A549 (cell line): ENCODE data around the gene PPP2R3A. TPM values are rescaled to one million over a fixed set of nuclear protein-coding genes. Genes with fewer than 3 reads are reported as not detected.

Experiments
- ATAC-seq, 2 experiments: fragments of 200-7000 bp in 1 of 2; fragments of >200 bp in 1 of 2; cut with Nextera tagmentation in 1 of 2; cut with Tn5 transposase in 1 of 2; 3 replicates each; pipeline versions ENCODE4 v1.8.0 to v1.9.1; 2018 to 2020; ENCODE audit warnings: mild to moderate bottlenecking in 1 of 2, moderate library complexity in 1 of 2
- CTCF ChIA-PET: fragments of 300-600 bp; sonication (Branson Sonifier 250); formaldehyde crosslinking; extraction: SDS; loops from one replicate; lab custom pipeline; 2021; ENCODE audit warnings: antibody characterized with exemption, inconsistent platforms; lab: Yijun Ruan, JAX
- POLR2A ChIA-PET: fragments of 350-600 bp; formaldehyde crosslinking; extraction: SDS; loops from one replicate; lab custom pipeline; 2021; ENCODE audit warnings: antibody characterized with exemption, inconsistent platforms; lab: Yijun Ruan, JAX
- DNase-seq, 2 experiments: peaks; one replicate each; pipeline versions ENCODE4 v3.0.0 to v3.0.0-alpha.2; 2011 to 2016; ENCODE audit warnings: low read depth in 1 of 2, low spot score in 1 of 2
- FAIRE-seq: peaks from 2 replicates; lab custom pipeline; 2011; peaks lifted over from hg19 to GRCh38; lab: Jason Lieb, UNC
- H3K27ac ChIP-seq, 2 experiments: fragments of >200 bp; sonication (Bioruptor Twin); formaldehyde crosslinking; 3 replicates each; pipeline ENCODE4 v1.5.1; 2016 to 2017
- H3K4me1 ChIP-seq: fragments of >200 bp; sonication (Bioruptor Twin); formaldehyde crosslinking; 3 replicates; pipeline ENCODE4 v1.6.1; 2016
- H3K4me2 ChIP-seq: fragments of >200 bp; sonication (Bioruptor Twin); formaldehyde crosslinking; 3 replicates; pipeline ENCODE4 v1.6.1; 2016
- H3K4me3 ChIP-seq: fragments of >200 bp; sonication (Bioruptor Twin); formaldehyde crosslinking; 3 replicates; pipeline ENCODE4 v1.5.1; 2016
- H3K9me3 ChIP-seq: fragments of >200 bp; sonication (Bioruptor Twin); formaldehyde crosslinking; 3 replicates; pipeline ENCODE4 v1.6.1; 2016
- ATOH8 ChIP-seq: fragments of 250-450 bp; sonication (Bioruptor Pico); IDR thresholded peaks from 2 replicates; pipeline ENCODE4 v1.5.0; 2020; ENCODE audit warnings: low read depth, mild to moderate bottlenecking, moderate library complexity
- BHLHE40 ChIP-seq: IDR thresholded peaks from 2 replicates; pipeline ENCODE4 v1.6.1; 2012; ENCODE audit warnings: low read depth, low read length, inconsistent platforms
- CBX8 ChIP-seq: fragments of 200-600 bp; sonication (generic); IDR thresholded peaks from 2 replicates; pipeline ENCODE4 v1.6.1; 2016
- CHD2 ChIP-seq: fragments of 150-350 bp; IDR thresholded peaks from 2 replicates; pipeline ENCODE4 v1.6.1; 2014; ENCODE audit warnings: low read length; ENCODE audit not compliant: partially characterized antibody
- CHD4 ChIP-seq: fragments of 200-600 bp; sonication (generic); IDR thresholded peaks from 2 replicates; pipeline ENCODE4 v1.6.1; 2016; ENCODE audit warnings: antibody characterized with exemption, mild to moderate bottlenecking, borderline replicate concordance
- CTCF ChIP-seq: fragments of >200 bp; sonication (Bioruptor Twin); formaldehyde crosslinking; IDR thresholded peaks from 3 replicates; pipeline ENCODE4 v1.5.1; 2016
- EP300 ChIP-seq, 2 experiments: fragments of >200 bp; sonication (Bioruptor Twin); formaldehyde crosslinking; IDR thresholded peaks; 2 replicates in 1 of 2; 3 replicates in 1 of 2; pipeline ENCODE4 v1.6.1; 2016 to 2017
- GATA3 ChIP-seq: IDR thresholded peaks from 2 replicates; pipeline ENCODE4 v1.6.1; 2012; ENCODE audit warnings: borderline replicate concordance
- HDAC2 ChIP-seq: fragments of 200-600 bp; sonication (generic); IDR thresholded peaks from 2 replicates; pipeline ENCODE4 v1.6.1; 2016
- KDM1A ChIP-seq: fragments of 200-600 bp; sonication (generic); IDR thresholded peaks from 2 replicates; pipeline ENCODE4 v1.6.1; 2016; ENCODE audit warnings: low read depth, mild to moderate bottlenecking
- MAX ChIP-seq: IDR thresholded peaks from 2 replicates; pipeline ENCODE4 v1.6.1; 2012
- MYC ChIP-seq: IDR thresholded peaks from 2 replicates; pipeline ENCODE4 v1.6.1; 2012; ENCODE audit warnings: mild to moderate bottlenecking, inconsistent platforms, low read length, improper control_type of control experiment, borderline replicate concordance
- NFE2L2 ChIP-seq: fragments of 150-350 bp; conservative IDR thresholded peaks from 2 replicates; pipeline ENCODE4 v1.6.1; 2014; ENCODE audit warnings: low read length
- PHF8 ChIP-seq: fragments of 200-600 bp; sonication (generic); IDR thresholded peaks from 2 replicates; pipeline ENCODE4 v1.6.1; 2016; ENCODE audit warnings: low read depth, mild to moderate bottlenecking, antibody characterized with exemption, moderate library complexity, borderline replicate concordance
- RAD21 ChIP-seq, 2 experiments: fragments of >200 bp in 1 of 2; sonication (Bioruptor Twin) in 1 of 2; formaldehyde crosslinking in 1 of 2; IDR thresholded peaks in 1 of 2; conservative IDR thresholded peaks in 1 of 2; 2 replicates in 1 of 2; 3 replicates in 1 of 2; pipeline ENCODE4 v1.6.1; 2012 to 2018; ENCODE audit warnings: inconsistent platforms in 1 of 2
- RCOR1 ChIP-seq: fragments of 150-350 bp; IDR thresholded peaks from 2 replicates; pipeline ENCODE4 v1.6.1; 2014; ENCODE audit warnings: antibody characterized with exemption, low read length, low read depth
- USF2 ChIP-seq: fragments of 450-650 bp; IDR thresholded peaks from 2 replicates; pipeline ENCODE4 v1.6.1; 2014; ENCODE audit warnings: antibody characterized with exemption
- ZFP36 ChIP-seq: fragments of 450-650 bp; IDR thresholded peaks from 2 replicates; pipeline ENCODE4 v1.6.1; 2014; ENCODE audit warnings: borderline replicate concordance; ENCODE audit not compliant: partially characterized antibody
- ZNF302 ChIP-seq: fragments of 250-450 bp; sonication (Bioruptor Pico); IDR thresholded peaks from 2 replicates; pipeline ENCODE4 v1.9.0; 2021; ENCODE audit warnings: inconsistent platforms, mild to moderate bottlenecking, moderate library complexity
- WGBS: methylation state at CpG from one replicate; pipeline ENCODE4 v1.1.6; 2017; ENCODE audit errors: missing lambda C conversion rate; 5-methylcytosine and 5-hydroxymethylcytosine counted together
- polyA plus RNA-seq, 4 experiments: library from polyadenylated mRNA; depleted of rRNA in 3 of 4; stranded (reverse); fragments of >200 nt; fragmentation: RNase III in 1 of 4; extraction: RNeasy Plus Mini Kit Qiagen cat#74134 plus additional on column Dnase treatment in 1 of 4; gene quantifications; 2 replicates in 3 of 4; 3 replicates in 1 of 4; pipeline ENCODE4 v1.2.3, GENCODE V29; 2011 to 2017

The PPP2R3A gene
- polyA plus RNA-seq, 2 of the 4 experiments (the other 2 are of a cell fraction) = 1.9 to 3.2 TPM

- Histone ChIP-seq H3K4me3 (peak overlapping the region; percentile 90), H3K27ac (peak overlapping the region in 1 of 2 experiments; percentile 96; a peak in 3 of 6 replicates), H3K4me2 (peak overlapping the region; percentile 87), H3K9me3 (no peaks in the 10 kb centered on the region), H3K4me1 (peaks cover 9% of the 10 kb centered on the region; the same call in 2 of the 3 replicates)
- DNase-seq = no peak
- FAIRE-seq = no peak
- ChIA-PET CTCF (interaction anchor here (0.6 kb wide), 1 partner anchor 1009 kb away, joined by 3 read pairs; no protein-coding TSS in a partner anchor), POLR2A (interaction anchor here (1.5 kb wide), 1 partner anchor 77 kb away, joined by 6 read pairs; no protein-coding TSS in a partner anchor)
- 1% methylated on average over 13 of the region's 16 CpGs for WGBS
- ATAC-seq = peak; percentile 58 to 59
- TF ChIP-seq MAX (0 out of 2 replicates have a peak, but pooled peaks have one; percentile 15), USF2 (no peak), HDAC2 (no peak)
Observed at GRCh38 chr3:135965129-135965505, 411 bp upstream of the PPP2R3A start.

- FAIRE-seq (no peak), DNase-seq (no peak), ATAC-seq (peak in 1 of 2 experiments; percentile 12; a peak in 4 of 6 replicates)
- CTCF ChIA-PET = interaction anchor here (1.1 kb wide), 1 partner anchor 47 kb away, joined by 4 read pairs; no protein-coding TSS in a partner anchor
- Histone ChIP-seq H3K27ac (peak overlapping the region; percentile 86 to 96), H3K4me2 (peak overlapping the region; percentile 87), H3K4me1 (peaks cover 9% of the 10 kb centered on the region; the same call in 2 of the 3 replicates), H3K4me3 (peak overlapping the region; percentile 90), H3K9me3 (no peaks in the 10 kb centered on the region)
- POLR2A ChIA-PET = interaction anchor here (0.7 to 1.5 kb wide), 2 partner anchors 76 to 786 kb away, joined by 4 to 6 read pairs; partner anchors contain the start of gene STAG1
- WGBS = 22% methylated on average over 13 of the region's 38 CpGs
- TF ChIP-seq EP300 (IDR thresholded peaks at IDR 0.05) = no peak
- TF ChIP-seq CTCF = no peak
- no peak for TF ChIP-seq ATOH8
- no peak for TF ChIP-seq NFE2L2
- TF ChIP-seq MYC = no peak
- no peak for TF ChIP-seq HDAC2
- no peak for TF ChIP-seq BHLHE40
- no peak for TF ChIP-seq RAD21 (conservative IDR thresholded peaks at IDR 0.05 in 1 of 2, IDR thresholded peaks at IDR 0.05 in 1 of 2)
- no peak for TF ChIP-seq ZFP36
- TF ChIP-seq RCOR1 = no peak
- no peak for TF ChIP-seq CHD2
- TF ChIP-seq KDM1A = no peak
- no peak for TF ChIP-seq PHF8
- TF ChIP-seq GATA3 = no peak
- TF ChIP-seq ZNF302 (CRISPR knock-in tag) = no peak
- no peak for TF ChIP-seq CHD4
- TF ChIP-seq CBX8 = no peak
Observed at GRCh38 chr3:135966271-135966961, 888 bp downstream of the PPP2R3A start.
